Upper lobe of right lung (tissue), 1 donor: Measurements from ENCODE around the gene PANX3. TPM values are rescaled to one million over a fixed set of nuclear protein-coding genes. Genes with fewer than 3 reads are reported as not detected.

ENCODE experiments used
- ATAC-seq: fragments of 200-7000 bp; cut with Tn5 transposase; one replicate; pipeline ENCODE4 v1.9.1; 2020; ENCODE audit warnings: mild to moderate bottlenecking, moderate library complexity
- DNase-seq: peaks from one replicate; pipeline ENCODE4 v3.0.0-alpha.2; 2020
- H3K27ac ChIP-seq: fragments of 200-600 bp; one replicate; pipeline ENCODE4 v1.8.0; 2022
- H3K27me3 ChIP-seq: fragments of 200-600 bp; one replicate; pipeline ENCODE4 v1.8.0; 2022; ENCODE audit warnings: mild to moderate bottlenecking
- H3K36me3 ChIP-seq: fragments of 200-600 bp; one replicate; pipeline ENCODE4 v1.8.0; 2022
- H3K4me1 ChIP-seq: fragments of 200-600 bp; one replicate; pipeline ENCODE4 v1.8.0; 2022
- H3K4me3 ChIP-seq: fragments of 200-600 bp; one replicate; pipeline ENCODE4 v1.8.0; 2022; ENCODE audit warnings: mild to moderate bottlenecking
- H3K9me3 ChIP-seq: fragments of 200-600 bp; one replicate; pipeline ENCODE4 v1.8.0; 2022
- intact Hi-C: fragments of 100-400 bp; cut with DNase I; formaldehyde crosslinking; loops from one replicate; pipeline ENCODE4 v1.11.0; 2022
- total RNA-seq: library from RNA; stranded (reverse); fragmentation: NEBNext Ultra II Directional; extraction: Animal tissue kit (Norgen Biotek cat#: 25700); gene quantifications from one replicate; pipeline ENCODE4 v1.2.1, GENCODE V29; 2021
- TF ChIP-seq, protein P1 (sequence below): fragments of 200-600 bp; IDR thresholded peaks from one replicate; pipeline ENCODE4 v1.8.0; 2022; ENCODE audit warnings: antibody characterized with exemption
- donor health status: DM: no; HTN: yes; CAD: no; lungs with severe emphysema.

PANX3 gene
- total RNA-seq, 1 donor from 2014 or later, result not detected

DNA sequence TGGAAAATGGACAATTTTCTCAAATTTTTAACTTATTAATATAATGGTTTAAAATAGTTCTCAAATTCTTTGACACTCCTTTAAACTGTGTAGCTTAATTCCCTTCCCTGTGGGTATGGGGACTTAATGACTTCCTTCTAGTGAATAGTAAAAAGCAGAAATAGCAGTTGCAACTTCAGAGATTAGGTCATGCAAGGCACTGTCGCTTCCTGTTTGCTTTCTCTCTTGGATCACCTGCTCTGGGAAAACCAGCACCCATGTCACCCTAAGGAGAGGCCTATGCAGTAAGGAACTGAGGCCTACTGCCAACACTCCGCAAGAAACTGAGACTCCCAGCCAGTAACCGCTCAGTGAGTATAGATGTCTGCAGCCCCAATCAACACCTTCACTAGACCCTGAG is 5.5 kb upstream of the PANX3 start:
- H3K27ac ChIP-seq, result no peak overlapping the region
- DNase-seq (no peak), ATAC-seq (peak; percentile 89)
- H3K4me1 ChIP-seq, result no peaks in the 10 kb centered on the region
- H3K4me3 ChIP-seq, result no peak overlapping the region
- no peaks in the 10 kb centered on the region for H3K9me3 ChIP-seq
- no peaks in the 10 kb centered on the region for H3K27me3 ChIP-seq
- TF ChIP-seq, protein P1, sequence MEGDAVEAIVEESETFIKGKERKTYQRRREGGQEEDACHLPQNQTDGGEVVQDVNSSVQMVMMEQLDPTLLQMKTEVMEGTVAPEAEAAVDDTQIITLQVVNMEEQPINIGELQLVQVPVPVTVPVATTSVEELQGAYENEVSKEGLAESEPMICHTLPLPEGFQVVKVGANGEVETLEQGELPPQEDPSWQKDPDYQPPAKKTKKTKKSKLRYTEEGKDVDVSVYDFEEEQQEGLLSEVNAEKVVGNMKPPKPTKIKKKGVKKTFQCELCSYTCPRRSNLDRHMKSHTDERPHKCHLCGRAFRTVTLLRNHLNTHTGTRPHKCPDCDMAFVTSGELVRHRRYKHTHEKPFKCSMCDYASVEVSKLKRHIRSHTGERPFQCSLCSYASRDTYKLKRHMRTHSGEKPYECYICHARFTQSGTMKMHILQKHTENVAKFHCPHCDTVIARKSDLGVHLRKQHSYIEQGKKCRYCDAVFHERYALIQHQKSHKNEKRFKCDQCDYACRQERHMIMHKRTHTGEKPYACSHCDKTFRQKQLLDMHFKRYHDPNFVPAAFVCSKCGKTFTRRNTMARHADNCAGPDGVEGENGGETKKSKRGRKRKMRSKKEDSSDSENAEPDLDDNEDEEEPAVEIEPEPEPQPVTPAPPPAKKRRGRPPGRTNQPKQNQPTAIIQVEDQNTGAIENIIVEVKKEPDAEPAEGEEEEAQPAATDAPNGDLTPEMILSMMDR, result no peak
- H3K36me3 ChIP-seq, result no peaks in the 10 kb centered on the region
- intact Hi-C loops, result no loop called here

DNA sequence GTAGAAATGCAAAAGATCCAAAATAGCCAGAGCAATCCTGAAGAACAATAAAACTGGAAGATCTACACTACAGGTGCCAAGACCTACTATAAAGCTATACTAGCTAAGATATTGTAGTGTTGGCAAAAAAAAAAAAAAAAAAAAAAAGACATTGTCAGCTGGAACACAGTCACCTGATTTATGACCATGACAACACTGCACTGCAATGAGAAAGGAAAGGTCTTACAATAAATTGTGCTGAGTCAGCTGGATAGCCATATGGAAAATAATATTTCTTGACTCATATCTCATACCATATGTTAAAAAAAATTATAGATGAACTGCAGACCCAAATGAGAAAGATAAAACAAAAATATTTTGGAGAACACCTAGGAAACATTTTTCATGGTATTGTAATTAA is 3.1 kb upstream of the PANX3 start:
- Histone ChIP-seq H3K4me1 (no peaks in the 10 kb centered on the region), H3K27me3 (no peaks in the 10 kb centered on the region), H3K27ac (no peak overlapping the region), H3K4me3 (no peak overlapping the region), H3K9me3 (no peaks in the 10 kb centered on the region), H3K36me3 (no peaks in the 10 kb centered on the region)
- no peak for ATAC-seq
- intact Hi-C loops, result no loop called here
- no peak for DNase-seq
- TF ChIP-seq, protein P1, result no peak

DNA sequence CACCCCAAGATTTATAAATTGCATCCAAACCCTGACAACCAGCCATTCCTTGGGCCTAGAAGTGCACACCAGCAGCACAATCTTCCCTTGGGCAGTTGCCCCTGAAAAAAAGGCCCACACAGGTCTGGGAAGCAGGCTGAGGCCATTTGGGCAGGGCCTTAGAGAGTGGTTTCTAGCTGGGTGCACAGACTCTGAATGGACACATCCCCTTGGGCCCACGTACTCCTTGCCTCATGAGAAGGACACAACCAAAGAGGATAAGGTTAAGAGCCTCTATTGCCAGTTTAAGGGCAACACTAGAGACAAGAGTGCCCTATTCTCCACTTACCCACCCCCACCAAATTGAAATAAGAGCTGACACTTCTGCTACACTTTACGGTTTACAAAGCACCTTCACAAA is 933 bp upstream of the PANX3 start:
- intact Hi-C loops, result no loop called here
- Histone ChIP-seq H3K4me1 (no peaks in the 10 kb centered on the region), H3K9me3 (no peaks in the 10 kb centered on the region), H3K27me3 (peaks cover 3% of the 10 kb centered on the region), H3K27ac (no peak overlapping the region), H3K36me3 (no peaks in the 10 kb centered on the region), H3K4me3 (no peak overlapping the region)
- ATAC-seq, result no peak
- TF ChIP-seq, protein P1, result no peak
- no peak for DNase-seq

DNA sequence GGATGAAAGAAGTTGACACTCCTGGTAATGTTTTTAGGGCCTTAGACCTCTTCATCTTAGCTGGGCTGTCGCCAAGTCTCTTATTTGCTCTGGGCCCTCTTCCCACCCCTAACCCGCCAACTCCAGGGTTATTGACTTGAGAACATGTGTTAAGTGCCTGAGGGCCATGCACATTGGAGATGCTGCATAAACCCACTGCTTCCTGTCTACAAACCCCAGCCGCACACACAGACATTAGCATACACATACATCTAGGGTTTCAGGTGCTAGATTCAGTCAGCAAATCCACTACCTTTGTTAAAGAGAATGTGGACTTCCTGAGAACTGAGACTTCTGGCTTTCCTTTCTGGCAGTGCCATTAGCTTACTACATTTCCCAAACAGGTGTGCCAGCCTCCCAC is 817 bp downstream of the PANX3 start:
- Histone ChIP-seq H3K4me1 (no peaks in the 10 kb centered on the region), H3K9me3 (no peaks in the 10 kb centered on the region), H3K27ac (no peak overlapping the region), H3K36me3 (no peaks in the 10 kb centered on the region), H3K27me3 (peaks cover 8% of the 10 kb centered on the region), H3K4me3 (no peak overlapping the region)
- DNase-seq (no peak), ATAC-seq (no peak)
- intact Hi-C loops, result no loop called here
- TF ChIP-seq, protein P1, result no peak

DNA sequence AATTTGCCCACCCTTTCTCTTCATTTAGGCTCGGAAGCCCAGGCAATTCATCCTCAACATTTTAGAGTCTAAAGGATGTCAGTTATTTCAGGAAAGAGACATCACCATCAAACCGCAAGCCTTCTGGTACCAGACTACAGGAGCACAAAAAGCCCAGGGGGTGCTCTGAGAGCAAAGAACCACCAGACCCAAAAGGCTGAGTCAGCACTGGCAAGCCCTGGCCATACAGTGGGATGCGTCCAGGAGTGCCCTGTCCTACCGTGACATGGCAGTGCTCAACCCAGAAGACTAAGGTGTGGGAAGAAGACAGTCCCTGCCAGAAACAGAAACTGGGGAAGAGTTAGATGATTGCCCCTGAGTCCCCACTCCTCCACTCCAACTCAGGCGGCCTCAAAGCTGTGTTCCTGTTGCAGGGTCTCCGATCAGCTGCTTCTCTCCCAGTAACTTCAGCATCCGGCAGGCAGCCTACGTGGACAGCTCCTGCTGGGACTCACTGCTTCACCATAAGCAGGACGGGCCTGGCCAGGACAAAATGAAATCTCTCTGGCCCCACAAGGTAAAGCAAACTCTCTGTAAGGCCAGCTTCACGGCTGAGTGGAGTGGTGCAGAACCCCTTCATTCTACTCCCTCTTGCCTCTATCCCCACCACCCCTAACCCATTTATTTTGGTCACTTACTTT is 1.5 kb downstream of the PANX3 start:
- Histone ChIP-seq H3K27ac (no peak overlapping the region), H3K9me3 (no peaks in the 10 kb centered on the region), H3K36me3 (no peaks in the 10 kb centered on the region), H3K4me3 (no peak overlapping the region), H3K27me3 (peaks cover 8% of the 10 kb centered on the region), H3K4me1 (no peaks in the 10 kb centered on the region)
- intact Hi-C loops, result no loop called here
- no peak for DNase-seq
- no peak for ATAC-seq
- TF ChIP-seq, protein P1, result no peak

DNA sequence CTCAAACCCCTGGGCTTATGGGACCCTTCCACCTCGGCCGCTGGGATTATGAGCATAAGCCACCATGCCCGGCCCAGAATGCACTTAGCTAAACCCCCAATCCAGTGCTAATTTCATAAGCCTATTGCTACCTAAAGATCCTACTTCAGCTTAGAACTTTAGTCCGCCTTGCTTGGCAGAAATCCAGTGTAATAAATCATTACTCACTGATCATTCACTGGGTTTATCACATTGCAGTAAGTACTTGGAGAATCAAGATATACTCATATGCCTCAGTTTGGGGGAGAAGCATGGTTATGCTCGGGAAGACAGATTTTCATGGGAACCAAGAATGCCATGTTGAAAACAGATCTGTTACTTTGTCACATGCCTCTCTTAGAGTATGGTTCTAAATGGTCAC is 7.6 kb downstream of the PANX3 start:
- no peak for ATAC-seq
- Histone ChIP-seq H3K27ac (no peak overlapping the region), H3K4me1 (peaks cover 10% of the 10 kb centered on the region), H3K36me3 (no peaks in the 10 kb centered on the region), H3K9me3 (no peaks in the 10 kb centered on the region), H3K27me3 (peaks cover 8% of the 10 kb centered on the region), H3K4me3 (no peak overlapping the region)
- no peak for DNase-seq
- TF ChIP-seq, protein P1, result no peak
- intact Hi-C loops, result no loop called here
